Measurements from ENCODE around the gene BTG4.

The BTG4 gene

GRCh38 chr11:111483431-111483830 lies 28.8 kb downstream of the BTG4 start:
- Mint-ChIP-seq H3K9me3 (peaks cover 26% of the 10 kb centered on the region), H3K36me3 (ENCODE audit: low read depth) (peaks cover 9% of the 10 kb centered on the region), H3K4me1 (ENCODE audit: low read depth) (no peaks in the 10 kb centered on the region), H3K27ac (no peak overlapping the region), H3K27me3 (peaks cover 40% of the 10 kb centered on the region), H3K4me3 (no peak overlapping the region)

GRCh38 chr11:111479666-111480065 lies 32.5 kb downstream of the BTG4 start:
- H3K27me3 Mint-ChIP-seq = peaks cover 49% of the 10 kb centered on the region
- no peak overlapping the region for H3K27ac Mint-ChIP-seq
- H3K4me1 Mint-ChIP-seq (ENCODE audit: low read depth) = no peaks in the 10 kb centered on the region
- no peak overlapping the region for H3K4me3 Mint-ChIP-seq
- H3K36me3 Mint-ChIP-seq (ENCODE audit: low read depth) = peaks cover 9% of the 10 kb centered on the region
- peaks cover 19% of the 10 kb centered on the region for H3K9me3 Mint-ChIP-seq

- Mint-ChIP-seq H3K4me1 (ENCODE audit: low read depth) (no peaks in the 10 kb centered on the region), H3K27me3 (peaks cover 37% of the 10 kb centered on the region), H3K27ac (no peak overlapping the region), H3K4me3 (no peak overlapping the region), H3K36me3 (ENCODE audit: low read depth) (no peaks in the 10 kb centered on the region), H3K9me3 (peaks cover 12% of the 10 kb centered on the region)
These were observed 34.3 kb downstream of the BTG4 start for GRCh38 chr11:111477898-111478297.

- Mint-ChIP-seq H3K36me3 (ENCODE audit: low read depth) (no peaks in the 10 kb centered on the region), H3K4me1 (ENCODE audit: low read depth) (no peaks in the 10 kb centered on the region), H3K27ac (no peak overlapping the region), H3K27me3 (peaks cover 30% of the 10 kb centered on the region), H3K9me3 (peaks cover 6% of the 10 kb centered on the region), H3K4me3 (no peak overlapping the region)
These were observed 35.2 kb downstream of the BTG4 start for GRCh38 chr11:111476956-111477355.

- peaks cover 6% of the 10 kb centered on the region for H3K9me3 Mint-ChIP-seq
- no peaks in the 10 kb centered on the region for H3K36me3 Mint-ChIP-seq (ENCODE audit: low read depth)
- H3K27me3 Mint-ChIP-seq = peaks cover 30% of the 10 kb centered on the region
- no peak overlapping the region for H3K27ac Mint-ChIP-seq
- H3K4me3 Mint-ChIP-seq = no peak overlapping the region
- H3K4me1 Mint-ChIP-seq (ENCODE audit: low read depth) = no peaks in the 10 kb centered on the region
These were observed 35.8 kb downstream of the BTG4 start for GRCh38 chr11:111476366-111476765.

- H3K27ac Mint-ChIP-seq = no peak overlapping the region
- H3K27me3 Mint-ChIP-seq = peaks cover 18% of the 10 kb centered on the region
- H3K36me3 Mint-ChIP-seq (ENCODE audit: low read depth) = no peaks in the 10 kb centered on the region
- H3K4me1 Mint-ChIP-seq (ENCODE audit: low read depth) = no peaks in the 10 kb centered on the region
- H3K4me3 Mint-ChIP-seq = no peak overlapping the region
- H3K9me3 Mint-ChIP-seq = peaks cover 6% of the 10 kb centered on the region
These were observed 37.8 kb downstream of the BTG4 start for GRCh38 chr11:111474432-111474831.

GRCh38 chr11:111472228-111472627 lies 40.0 kb downstream of the BTG4 start:
- Mint-ChIP-seq H3K9me3 (peaks cover 6% of the 10 kb centered on the region), H3K4me3 (no peak overlapping the region), H3K27me3 (peaks cover 26% of the 10 kb centered on the region), H3K4me1 (ENCODE audit: low read depth) (no peaks in the 10 kb centered on the region), H3K36me3 (ENCODE audit: low read depth) (no peaks in the 10 kb centered on the region), H3K27ac (no peak overlapping the region)

- peaks cover 20% of the 10 kb centered on the region for H3K27me3 Mint-ChIP-seq
- peak overlapping the region; percentile 28 for H3K27ac Mint-ChIP-seq
- H3K9me3 Mint-ChIP-seq = no peaks in the 10 kb centered on the region
- no peaks in the 10 kb centered on the region for H3K36me3 Mint-ChIP-seq (ENCODE audit: low read depth)
- no peak overlapping the region for H3K4me3 Mint-ChIP-seq
- H3K4me1 Mint-ChIP-seq (ENCODE audit: low read depth) = no peaks in the 10 kb centered on the region
These were observed 43.0 kb downstream of the BTG4 start for GRCh38 chr11:111469200-111469599.

- H3K9me3 Mint-ChIP-seq = no peaks in the 10 kb centered on the region
- H3K36me3 Mint-ChIP-seq (ENCODE audit: low read depth) = no peaks in the 10 kb centered on the region
- H3K27me3 Mint-ChIP-seq = peaks cover 23% of the 10 kb centered on the region
- no peak overlapping the region for H3K27ac Mint-ChIP-seq
- H3K4me3 Mint-ChIP-seq = no peak overlapping the region
- H3K4me1 Mint-ChIP-seq (ENCODE audit: low read depth) = no peaks in the 10 kb centered on the region
These were observed 45.6 kb downstream of the BTG4 start for GRCh38 chr11:111466615-111467014.

GRCh38 chr11:111465400-111465799 lies 46.8 kb downstream of the BTG4 start:
- Mint-ChIP-seq H3K27me3 (peaks cover 24% of the 10 kb centered on the region), H3K36me3 (ENCODE audit: low read depth) (no peaks in the 10 kb centered on the region), H3K9me3 (no peaks in the 10 kb centered on the region), H3K4me1 (ENCODE audit: low read depth) (no peaks in the 10 kb centered on the region), H3K27ac (no peak overlapping the region), H3K4me3 (no peak overlapping the region)

GRCh38 chr11:111463276-111463675 lies 48.9 kb downstream of the BTG4 start:
- peaks cover 26% of the 10 kb centered on the region for H3K27me3 Mint-ChIP-seq

GRCh38 chr11:111462329-111462728 lies 49.9 kb downstream of the BTG4 start:
- Mint-ChIP-seq H3K36me3 (ENCODE audit: low read depth) (no peaks in the 10 kb centered on the region), H3K9me3 (no peaks in the 10 kb centered on the region), H3K27me3 (peaks cover 20% of the 10 kb centered on the region), H3K27ac (no peak overlapping the region), H3K4me3 (no peak overlapping the region), H3K4me1 (ENCODE audit: low read depth) (no peaks in the 10 kb centered on the region)

More at GRCh38 chr11:111463276-111463675, 48.9 kb downstream of the BTG4 start:
- Mint-ChIP-seq H3K27ac (no peak overlapping the region), H3K36me3 (ENCODE audit: low read depth) (no peaks in the 10 kb centered on the region), H3K4me1 (ENCODE audit: low read depth) (no peaks in the 10 kb centered on the region), H3K4me3 (no peak overlapping the region), H3K9me3 (no peaks in the 10 kb centered on the region)

GRCh38 chr11:111461460-111462235 lies 50.5 kb downstream of the BTG4 start:
- Mint-ChIP-seq H3K4me3 (no peak overlapping the region), H3K4me1 (ENCODE audit: low read depth) (no peaks in the 10 kb centered on the region), H3K36me3 (ENCODE audit: low read depth) (no peaks in the 10 kb centered on the region), H3K27ac (no peak overlapping the region), H3K27me3 (peaks cover 16% of the 10 kb centered on the region), H3K9me3 (no peaks in the 10 kb centered on the region)

GRCh38 chr11:111460856-111461255 lies 51.3 kb downstream of the BTG4 start:
- no peak overlapping the region for H3K27ac Mint-ChIP-seq
- H3K27me3 Mint-ChIP-seq = peaks cover 14% of the 10 kb centered on the region
- no peaks in the 10 kb centered on the region for H3K4me1 Mint-ChIP-seq (ENCODE audit: low read depth)
- no peaks in the 10 kb centered on the region for H3K9me3 Mint-ChIP-seq
- H3K4me3 Mint-ChIP-seq = no peak overlapping the region
- no peaks in the 10 kb centered on the region for H3K36me3 Mint-ChIP-seq (ENCODE audit: low read depth)

- H3K27me3 Mint-ChIP-seq = peaks cover 14% of the 10 kb centered on the region
- no peaks in the 10 kb centered on the region for H3K4me1 Mint-ChIP-seq (ENCODE audit: low read depth)
- H3K4me3 Mint-ChIP-seq = no peak overlapping the region
- no peaks in the 10 kb centered on the region for H3K9me3 Mint-ChIP-seq
- H3K36me3 Mint-ChIP-seq (ENCODE audit: low read depth) = no peaks in the 10 kb centered on the region
- no peak overlapping the region for H3K27ac Mint-ChIP-seq
These were observed 51.8 kb downstream of the BTG4 start for GRCh38 chr11:111460340-111460739.

Data from stimulated activated naive CD8-positive, alpha-beta T cell treated with anti-CD3 and anti-CD28 coated beads, Interleukin-15, Interleukin-2, amounts not matched to agents 100 ng/mL and 50 ng/mL, for 24 hours (primary cell).